Choroid plexus epithelial cell (primary cell): Measurements from ENCODE around the gene FBXO34.
"Not testable (repeated sequence)": the region's sequence is repeated elsewhere in the genome, so short reads cannot be mapped to it uniquely, and the experiment has no call there.

Source experiments
- DNase-seq: peaks from one replicate; pipeline ENCODE4 v3.0.0-alpha.2; 2010; ENCODE audit warnings: low read depth
- H3K4me3 ChIP-seq: 2 replicates; pipeline ENCODE4 v1.5.1; 2011; ENCODE audit warnings: low read depth, mild to moderate bottlenecking, control low read depth, low read length, moderate library complexity
- CTCF ChIP-seq: conservative IDR thresholded peaks from 2 replicates; pipeline ENCODE4 v1.5.1; 2011; ENCODE audit warnings: low read depth, mild to moderate bottlenecking, control low read depth, inconsistent platforms, low read length, moderate library complexity

The FBXO34 gene

GRCh38 chr14:55340482-55340881, 69.3 kb downstream of the FBXO34 start:
- no peak for TF ChIP-seq CTCF
- no peak for DNase-seq
- no peak overlapping the region for H3K4me3 ChIP-seq

- H3K4me3 ChIP-seq: no peak overlapping the region
- DNase-seq: no peak
- no peak for TF ChIP-seq CTCF
Measured at GRCh38 chr14:55341781-55342180, 70.6 kb downstream of the FBXO34 start.

GRCh38 chr14:55344582-55345163, 73.5 kb downstream of the FBXO34 start:
- not testable (repeated sequence) for H3K4me3 ChIP-seq, DNase-seq

- no peak for DNase-seq
- no peak overlapping the region for H3K4me3 ChIP-seq
- TF ChIP-seq CTCF: no peak
Measured at GRCh38 chr14:55347040-55347439, 75.8 kb downstream of the FBXO34 start.

GRCh38 chr14:55347748-55348147, 76.5 kb downstream of the FBXO34 start:
- no peak for TF ChIP-seq CTCF
- DNase-seq: no peak
- no peak overlapping the region for H3K4me3 ChIP-seq

- no peak overlapping the region for H3K4me3 ChIP-seq
- no peak for DNase-seq
- no peak for TF ChIP-seq CTCF
Measured at GRCh38 chr14:55348766-55349453, 77.7 kb downstream of the FBXO34 start.

GRCh38 chr14:55349565-55349964, 78.3 kb downstream of the FBXO34 start:
- TF ChIP-seq CTCF: no peak
- H3K4me3 ChIP-seq: no peak overlapping the region

More at GRCh38 chr14:55349565-55349964, 78.3 kb downstream of the FBXO34 start:
- no peak for DNase-seq
